SK-N-SH treated with all-trans-retinoic acid at 6 μM for 48 hours (cell line): ENCODE measurements around the gene SPACDR.

ENCODE experiments used
- ARNTL ChIP-seq: fragments of 450-650 bp; formaldehyde crosslinking; IDR thresholded peaks from 2 replicates; pipeline ENCODE4 v1.5.0; 2020; ENCODE audit warnings: low read depth, mild to moderate bottlenecking, moderate library complexity, borderline replicate concordance
- ISL1 ChIP-seq: fragments of 250-450 bp; sonication (Bioruptor Pico); IDR thresholded peaks from 2 replicates; pipeline ENCODE4 v2.1.2; 2022; ENCODE audit warnings: mild to moderate bottlenecking, moderate library complexity
- SNAI2 ChIP-seq: fragments of 250-450 bp; sonication (Bioruptor Pico); IDR thresholded peaks from 2 replicates; pipeline ENCODE4 v1.5.0; 2020; ENCODE audit warnings: mild to moderate bottlenecking, moderate library complexity
- TCF4 ChIP-seq: fragments of 250-450 bp; sonication (Bioruptor Pico); IDR thresholded peaks from 2 replicates; pipeline ENCODE4 v1.8.0; 2021; ENCODE audit warnings: mild to moderate bottlenecking, moderate library complexity, borderline replicate concordance
- ZFP3 ChIP-seq: fragments of 250-450 bp; sonication (Bioruptor Pico); IDR thresholded peaks from 2 replicates; pipeline ENCODE4 v1.5.0; 2020; ENCODE audit warnings: mild to moderate bottlenecking, moderate library complexity
- ZFP30 ChIP-seq: fragments of 450-650 bp; formaldehyde crosslinking; IDR thresholded peaks from 2 replicates; pipeline ENCODE4 v1.5.0; 2022; ENCODE audit warnings: mild to moderate bottlenecking, moderate library complexity
- ZNF565 ChIP-seq: fragments of 450-650 bp; formaldehyde crosslinking; conservative IDR thresholded peaks from 2 replicates; pipeline ENCODE4 v1.5.0; 2020; ENCODE audit warnings: low read depth, mild to moderate bottlenecking, moderate library complexity
- ZNF8 ChIP-seq: fragments of 450-650 bp; formaldehyde crosslinking; IDR thresholded peaks from 2 replicates; pipeline ENCODE4 v1.5.0; 2020; ENCODE audit warnings: mild to moderate bottlenecking, moderate library complexity
- TF ChIP-seq, protein P1 (sequence below): fragments of 250-450 bp; sonication (Bioruptor Pico); IDR thresholded peaks from 2 replicates; pipeline ENCODE4 v1.5.1; 2020; ENCODE audit warnings: low read depth, mild to moderate bottlenecking, moderate library complexity

GRCh38 chr7:100513212-100513810 is 49.3 kb upstream of the SPACDR start:
- TF ChIP-seq ZNF565: no peak
- TF ChIP-seq SNAI2 (CRISPR knock-in tag): no peak
- TF ChIP-seq, protein P1, sequence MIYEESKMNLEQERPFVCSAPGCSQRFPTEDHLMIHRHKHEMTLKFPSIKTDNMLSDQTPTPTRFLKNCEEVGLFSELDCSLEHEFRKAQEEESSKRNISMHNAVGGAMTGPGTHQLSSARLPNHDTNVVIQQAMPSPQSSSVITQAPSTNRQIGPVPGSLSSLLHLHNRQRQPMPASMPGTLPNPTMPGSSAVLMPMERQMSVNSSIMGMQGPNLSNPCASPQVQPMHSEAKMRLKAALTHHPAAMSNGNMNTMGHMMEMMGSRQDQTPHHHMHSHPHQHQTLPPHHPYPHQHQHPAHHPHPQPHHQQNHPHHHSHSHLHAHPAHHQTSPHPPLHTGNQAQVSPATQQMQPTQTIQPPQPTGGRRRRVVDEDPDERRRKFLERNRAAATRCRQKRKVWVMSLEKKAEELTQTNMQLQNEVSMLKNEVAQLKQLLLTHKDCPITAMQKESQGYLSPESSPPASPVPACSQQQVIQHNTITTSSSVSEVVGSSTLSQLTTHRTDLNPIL (CRISPR knock-in tag): no peak
- TF ChIP-seq ZFP30: no peak
- no peak for TF ChIP-seq TCF4 (CRISPR knock-in tag)
- no peak for TF ChIP-seq ZNF8 (CRISPR knock-in tag)
- TF ChIP-seq ARNTL (CRISPR knock-in tag): no peak
- no peak for TF ChIP-seq ISL1 (CRISPR knock-in tag)
- TF ChIP-seq ZFP3 (CRISPR knock-in tag): no peak
